GM21529 (cell line): ENCODE results near the gene CTSD.

Experiments
- ATAC-seq: cut with Tn5 transposase; IDR thresholded peaks from one replicate; pipeline ENCODE4 v1.9.1; 2021; ENCODE audit not compliant: unreplicated experiment

CTSD gene

GRCh38 chr11:1782831-1783724, 19.4 kb upstream of the CTSD start:
- ATAC-seq = no peak

- ATAC-seq = no peak
Observed at GRCh38 chr11:1782031-1782590, 18.4 kb upstream of the CTSD start.

GRCh38 chr11:1781593-1781975, 17.9 kb upstream of the CTSD start:
- no peak for ATAC-seq

GRCh38 chr11:1780700-1781592, 17.2 kb upstream of the CTSD start:
- ATAC-seq = no peak

GRCh38 chr11:1779806-1780699, 16.3 kb upstream of the CTSD start:
- ATAC-seq = no peak

GRCh38 chr11:1779034-1779805, 15.5 kb upstream of the CTSD start:
- no peak for ATAC-seq

GRCh38 chr11:1778141-1778911, 14.6 kb upstream of the CTSD start:
- ATAC-seq = no peak

GRCh38 chr11:1777737-1778136, 14.0 kb upstream of the CTSD start:
- no peak for ATAC-seq

GRCh38 chr11:1776944-1777715, 13.4 kb upstream of the CTSD start:
- ATAC-seq = no peak

- ATAC-seq = no peak
Observed at GRCh38 chr11:1776331-1776851, 12.7 kb upstream of the CTSD start.

- no peak for ATAC-seq
Observed at GRCh38 chr11:1774886-1775285, 11.2 kb upstream of the CTSD start.

- ATAC-seq = no peak
Observed at GRCh38 chr11:1773994-1774550, 10.3 kb upstream of the CTSD start.

- ATAC-seq = no peak
Observed at GRCh38 chr11:1773131-1773993, 9.6 kb upstream of the CTSD start.

- no peak for ATAC-seq
Observed at GRCh38 chr11:1772270-1773130, 8.8 kb upstream of the CTSD start.

- ATAC-seq = no peak
Observed at GRCh38 chr11:1771700-1772099, 8.0 kb upstream of the CTSD start.

GRCh38 chr11:1771273-1771672, 7.5 kb upstream of the CTSD start:
- no peak for ATAC-seq
